Measurements from ENCODE around the gene BMPR1A. TPM values are rescaled to one million over a fixed set of nuclear protein-coding genes. Genes with fewer than 3 reads are reported as not detected.

BMPR1A gene
- total and polyA plus RNA-seq, 8 donors = 5.8 to 104 (median 19.9) TPM

DNA sequence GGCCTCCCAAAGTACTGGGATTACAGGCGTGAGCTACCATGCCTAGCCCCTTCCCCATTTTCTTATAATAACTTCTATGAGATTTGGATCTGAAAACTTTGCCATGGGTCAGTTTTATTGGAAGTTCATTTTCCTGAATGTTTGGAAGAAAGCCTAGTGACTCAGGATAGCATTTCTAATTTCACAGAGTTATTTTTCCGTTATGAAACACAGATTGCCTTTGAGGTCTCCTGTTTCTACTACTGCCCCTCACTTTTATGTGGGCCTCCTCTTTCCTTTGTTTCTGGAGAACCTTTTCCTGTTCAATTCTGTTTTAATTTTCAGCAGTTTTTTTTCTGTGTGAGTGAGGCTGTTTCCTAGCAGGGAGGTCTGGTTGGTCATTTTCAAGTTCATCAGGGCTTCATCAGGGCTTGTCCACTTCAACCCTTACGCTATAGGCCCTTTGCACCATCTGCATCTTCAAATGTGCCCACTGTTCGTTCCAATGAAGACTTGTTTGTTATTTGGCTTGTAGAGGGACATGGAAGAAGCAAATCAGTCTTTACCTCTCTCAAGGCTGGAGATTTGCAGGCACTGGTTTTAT, 58.7 kb downstream of the BMPR1A start:
- H3K36me3 ChIP-seq = no peaks in the 10 kb centered on the region
- 78 to 95% (median 86%) methylated on average over 4 of the region's 4 CpGs for WGBS, 5 donors
- no peak overlapping the region for H3K4me3 ChIP-seq
- TF ChIP-seq POLR2AphosphoS5 (IDR thresholded peaks at IDR 0.05) (no peak), POLR2A (IDR thresholded peaks at IDR 0.05) (no peak), EP300 (IDR thresholded peaks at IDR 0.05) (no peak)
- TF ChIP-seq, protein P1, sequence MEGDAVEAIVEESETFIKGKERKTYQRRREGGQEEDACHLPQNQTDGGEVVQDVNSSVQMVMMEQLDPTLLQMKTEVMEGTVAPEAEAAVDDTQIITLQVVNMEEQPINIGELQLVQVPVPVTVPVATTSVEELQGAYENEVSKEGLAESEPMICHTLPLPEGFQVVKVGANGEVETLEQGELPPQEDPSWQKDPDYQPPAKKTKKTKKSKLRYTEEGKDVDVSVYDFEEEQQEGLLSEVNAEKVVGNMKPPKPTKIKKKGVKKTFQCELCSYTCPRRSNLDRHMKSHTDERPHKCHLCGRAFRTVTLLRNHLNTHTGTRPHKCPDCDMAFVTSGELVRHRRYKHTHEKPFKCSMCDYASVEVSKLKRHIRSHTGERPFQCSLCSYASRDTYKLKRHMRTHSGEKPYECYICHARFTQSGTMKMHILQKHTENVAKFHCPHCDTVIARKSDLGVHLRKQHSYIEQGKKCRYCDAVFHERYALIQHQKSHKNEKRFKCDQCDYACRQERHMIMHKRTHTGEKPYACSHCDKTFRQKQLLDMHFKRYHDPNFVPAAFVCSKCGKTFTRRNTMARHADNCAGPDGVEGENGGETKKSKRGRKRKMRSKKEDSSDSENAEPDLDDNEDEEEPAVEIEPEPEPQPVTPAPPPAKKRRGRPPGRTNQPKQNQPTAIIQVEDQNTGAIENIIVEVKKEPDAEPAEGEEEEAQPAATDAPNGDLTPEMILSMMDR (IDR thresholded peaks at IDR 0.05) = no peak
- H3K9me3 ChIP-seq = no peaks in the 10 kb centered on the region
- intact Hi-C loops (cut with DNase I; ENCODE audit: low total_unique reads) = no loop called here
- H3K27me3 ChIP-seq = no peaks in the 10 kb centered on the region
- peaks cover 0 to 45% (median 22%) of the 10 kb centered on the region in 4 donors for H3K4me1 ChIP-seq
- H3K27ac ChIP-seq = peak overlapping the region in 3 of 5 donors; percentile 30 to 62 (median 56)
- no peak for DNase-seq

DNA sequence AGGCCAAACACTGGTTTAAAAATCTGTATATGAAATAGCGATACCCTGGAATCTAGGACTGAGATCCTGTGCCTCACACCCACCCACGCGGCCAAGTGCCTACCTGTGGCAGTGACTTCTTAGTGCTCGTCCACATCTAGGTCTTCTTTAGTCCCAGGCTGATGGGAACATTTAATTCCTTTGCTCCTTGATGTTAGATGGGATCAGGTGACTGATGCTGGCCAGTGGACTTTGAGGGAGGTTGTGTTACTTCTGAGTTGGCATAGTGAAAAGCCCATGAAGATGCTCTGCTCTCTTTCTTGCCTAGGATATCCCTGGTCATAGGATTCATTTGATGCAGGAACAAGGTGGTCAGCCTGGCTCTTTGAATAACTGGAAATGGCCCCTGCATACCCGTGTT, 59.2 kb downstream of the BMPR1A start:
- H3K4me3 ChIP-seq = no peak overlapping the region
- no peaks in the 10 kb centered on the region for H3K9me3 ChIP-seq
- WGBS, 5 donors = 85 to 94% (median 92%) methylated on average over 5 of the region's 5 CpGs
- no peak for TF ChIP-seq POLR2AphosphoS5 (IDR thresholded peaks at IDR 0.05)
- TF ChIP-seq, protein P1 (IDR thresholded peaks at IDR 0.05) = no peak
- no peak for TF ChIP-seq POLR2A (IDR thresholded peaks at IDR 0.05)
- no peak for TF ChIP-seq EP300 (IDR thresholded peaks at IDR 0.05)
- intact Hi-C loops (cut with DNase I; ENCODE audit: low total_unique reads) = no loop called here
- H3K4me1 ChIP-seq = peaks cover 0 to 48% (median 22%) of the 10 kb centered on the region in 4 donors
- no peaks in the 10 kb centered on the region for H3K36me3 ChIP-seq
- H3K27me3 ChIP-seq = no peaks in the 10 kb centered on the region
- DNase-seq = no peak
- peak overlapping the region in 3 of 5 donors; percentile 30 to 62 (median 56) for H3K27ac ChIP-seq

DNA sequence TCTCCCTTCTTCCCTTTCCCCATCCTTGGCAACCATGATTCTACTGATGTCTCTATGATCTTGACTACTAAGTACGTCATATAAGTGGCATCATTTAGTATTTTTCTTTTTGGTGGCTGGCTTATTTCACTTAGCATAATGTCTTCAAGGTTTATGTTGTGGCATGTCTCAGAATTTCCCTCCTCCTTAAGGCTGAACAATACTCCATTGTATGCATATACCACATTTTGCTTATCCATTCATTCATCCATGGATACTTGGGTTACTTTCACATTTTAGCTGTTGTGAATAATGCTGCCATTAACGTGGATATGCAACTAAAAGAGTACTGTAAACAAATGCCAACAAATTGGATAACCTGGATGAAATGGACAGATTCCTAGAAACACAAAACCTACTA, 60.8 kb downstream of the BMPR1A start:
- no peaks in the 10 kb centered on the region for H3K36me3 ChIP-seq
- WGBS, 5 donors = 65 to 72% (median 69%) methylated on average over 2 of the region's 2 CpGs
- intact Hi-C loops (cut with DNase I; ENCODE audit: low total_unique reads) = no loop called here
- H3K9me3 ChIP-seq = no peaks in the 10 kb centered on the region
- TF ChIP-seq EP300 (IDR thresholded peaks at IDR 0.05) (no peak), POLR2AphosphoS5 (IDR thresholded peaks at IDR 0.05) (no peak), POLR2A (IDR thresholded peaks at IDR 0.05) (no peak)
- TF ChIP-seq, protein P1 (IDR thresholded peaks at IDR 0.05) = no peak
- no peaks in the 10 kb centered on the region for H3K27me3 ChIP-seq
- no peak overlapping the region for H3K27ac ChIP-seq
- peaks cover 0 to 63% (median 27%) of the 10 kb centered on the region in 4 donors for H3K4me1 ChIP-seq
- H3K4me3 ChIP-seq = no peak overlapping the region
- no peak for DNase-seq

GRCh38 chr10:86819567-86819966, 63.1 kb downstream of the BMPR1A start:
- Histone ChIP-seq H3K4me1 (peaks cover 0 to 65% (median 29%) of the 10 kb centered on the region in 4 donors), H3K27ac (no peak overlapping the region), H3K27me3 (no peaks in the 10 kb centered on the region), H3K9me3 (no peaks in the 10 kb centered on the region), H3K4me3 (no peak overlapping the region), H3K36me3 (no peaks in the 10 kb centered on the region)
- intact Hi-C loops (cut with DNase I; ENCODE audit: low total_unique reads) = no loop called here
- TF ChIP-seq, protein P1 (IDR thresholded peaks at IDR 0.05) = no peak
- no peak for TF ChIP-seq EP300 (IDR thresholded peaks at IDR 0.05)
- TF ChIP-seq POLR2AphosphoS5 (IDR thresholded peaks at IDR 0.05) = no peak
- TF ChIP-seq POLR2A (IDR thresholded peaks at IDR 0.05) = no peak
- no peak for DNase-seq
- WGBS, 5 donors = 79 to 96% (median 84%) methylated on average over 6 of the region's 6 CpGs
